ENCODE results near the gene EIF4G3. TPM values are rescaled to one million over a fixed set of nuclear protein-coding genes. Genes with fewer than 3 reads are reported as not detected.
"Not testable (repeated sequence)": the region's sequence is repeated elsewhere in the genome, so short reads cannot be mapped to it uniquely, and the experiment has no call there.

Gene EIF4G3
- total RNA-seq, 4 donors from 2014 or later, result 82.1 to 143 (median 101) TPM

DNA sequence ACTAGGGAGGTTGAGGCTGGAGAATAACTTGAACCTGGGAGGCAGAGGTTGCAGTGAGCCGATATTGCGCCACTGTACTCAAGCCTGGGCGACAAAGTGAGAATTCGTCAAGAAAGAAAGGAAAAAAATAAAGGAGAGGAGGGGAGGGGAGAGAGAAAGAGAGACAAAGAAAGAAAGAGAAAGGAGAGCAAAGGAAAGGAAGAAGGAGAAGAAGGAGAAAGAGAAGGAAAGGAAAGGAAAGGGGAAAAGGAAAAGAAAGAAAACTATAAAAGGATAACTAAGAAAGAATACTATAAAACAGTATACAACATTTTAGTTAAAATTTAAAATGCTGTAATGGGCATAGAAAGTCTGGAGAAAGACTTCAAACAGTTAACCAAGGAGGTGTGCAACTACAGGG lies 33.6 kb downstream of the EIF4G3 start:
- 98 to 100% methylated on average over 1 to 4 of the region's 4 CpGs for WGBS, 2 donors (ENCODE audit: low coverage in 1 of 2)

DNA sequence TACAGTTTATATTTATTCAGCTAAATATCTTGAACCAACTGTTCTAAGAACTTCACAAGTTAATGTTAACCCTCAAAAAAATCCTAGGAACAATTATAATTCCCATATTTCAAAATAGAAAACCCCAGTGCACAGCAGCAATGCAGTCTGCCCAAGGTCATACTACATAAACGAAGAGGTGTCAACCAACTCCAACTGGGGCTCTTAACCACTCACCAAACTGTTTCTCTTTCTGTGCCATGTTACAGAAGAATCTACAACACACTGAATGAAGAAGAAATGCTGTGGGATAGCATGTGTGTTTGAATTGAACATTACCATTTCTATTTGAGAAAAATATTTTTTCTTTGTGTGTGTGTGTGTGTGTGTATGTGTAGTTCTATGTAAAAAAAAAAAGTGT lies 35.7 kb downstream of the EIF4G3 start:
- no peak for DNase-seq
- intact Hi-C loops (cut with DNase I; ENCODE audit: low total_unique reads) (no loop called here), in situ Hi-C loops (cut with MboI; ENCODE audit: low pct_ligation_motif_present in 1 of 4, low pct_unique_long_range_greater_than_20kb in 1 of 4, low sequenced_read_pairs in 3 of 4) (no loop called here)
- Histone ChIP-seq H3K36me3 (no peaks in the 10 kb centered on the region), H3K27ac (no peak overlapping the region), H3K27me3 (no peaks in the 10 kb centered on the region), H3K9me3 (no peaks in the 10 kb centered on the region), H3K4me3 (no peak overlapping the region), H3K4me1 (peaks cover 0 to 9% (median 0%) of the 10 kb centered on the region in 4 donors)
- 67 to 79% methylated on average over 1 of the region's 1 CpG for WGBS, 2 donors (ENCODE audit: low coverage in 1 of 2)
- TF ChIP-seq CTCF (IDR thresholded peaks at IDR 0.05), result no peak
- no peak for TF ChIP-seq EP300 (IDR thresholded peaks at IDR 0.05; ENCODE audit: low read depth)
- TF ChIP-seq POLR2AphosphoS5 (IDR thresholded peaks at IDR 0.05), result no peak
- TF ChIP-seq POLR2A (IDR thresholded peaks at IDR 0.05), result no peak

More for the DNA sequence above, 33.6 kb downstream of the EIF4G3 start:
- peaks cover 0 to 6% (median 3%) of the 10 kb centered on the region in 4 donors for H3K36me3 ChIP-seq
- in situ Hi-C loops (cut with MboI; ENCODE audit: low pct_ligation_motif_present in 1 of 4, low pct_unique_long_range_greater_than_20kb in 1 of 4, low sequenced_read_pairs in 3 of 4) (no loop called here), intact Hi-C loops (cut with DNase I; ENCODE audit: low total_unique reads) (no loop called here)
- peaks cover 0 to 9% (median 0%) of the 10 kb centered on the region in 4 donors for H3K4me1 ChIP-seq
- H3K4me3 ChIP-seq, result no peak overlapping the region
- TF ChIP-seq POLR2A (IDR thresholded peaks at IDR 0.05), result no peak
- no peak for TF ChIP-seq CTCF (IDR thresholded peaks at IDR 0.05)
- no peak for TF ChIP-seq EP300 (IDR thresholded peaks at IDR 0.05; ENCODE audit: low read depth)
- TF ChIP-seq POLR2AphosphoS5 (IDR thresholded peaks at IDR 0.05), result no peak
- DNase-seq, result no peak
- no peaks in the 10 kb centered on the region for H3K27me3 ChIP-seq
- no peak overlapping the region for H3K27ac ChIP-seq
- H3K9me3 ChIP-seq, result no peaks in the 10 kb centered on the region

DNA sequence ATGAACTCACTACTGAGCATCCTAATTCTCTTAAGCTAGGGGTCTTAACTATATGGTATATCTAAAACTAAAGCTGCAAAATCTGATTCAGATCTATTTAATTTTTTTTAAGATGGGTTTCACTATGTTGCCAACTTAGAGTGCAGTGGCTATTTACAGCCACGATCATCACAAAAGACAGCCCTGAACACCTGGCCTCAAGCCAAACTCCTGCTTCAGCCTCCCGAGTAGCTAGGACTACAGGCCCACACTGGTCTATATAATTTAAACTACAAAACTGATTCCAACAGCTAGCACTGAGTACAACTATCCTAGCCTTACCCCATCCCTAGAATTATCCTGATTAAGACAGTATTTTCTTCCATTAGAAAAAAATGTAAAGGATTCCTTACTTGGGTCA lies 37.1 kb downstream of the EIF4G3 start:
- no peak for DNase-seq
- 22 to 35% methylated on average over 2 of the region's 2 CpGs for WGBS, 2 donors (ENCODE audit: low coverage in 1 of 2)
- no peak overlapping the region for H3K4me3 ChIP-seq
- no peaks in the 10 kb centered on the region for H3K27me3 ChIP-seq
- TF ChIP-seq POLR2A (IDR thresholded peaks at IDR 0.05) (no peak), CTCF (IDR thresholded peaks at IDR 0.05) (no peak), POLR2AphosphoS5 (IDR thresholded peaks at IDR 0.05) (no peak), EP300 (IDR thresholded peaks at IDR 0.05; ENCODE audit: low read depth) (no peak)
- H3K4me1 ChIP-seq, result peaks cover 0 to 9% (median 0%) of the 10 kb centered on the region in 4 donors
- H3K27ac ChIP-seq, result no peak overlapping the region
- intact Hi-C loops (cut with DNase I; ENCODE audit: low total_unique reads), result no loop called here
- H3K36me3 ChIP-seq, result peaks cover 0 to 3% (median 0%) of the 10 kb centered on the region in 4 donors
- in situ Hi-C loops (cut with MboI; ENCODE audit: low pct_ligation_motif_present in 1 of 4, low pct_unique_long_range_greater_than_20kb in 1 of 4, low sequenced_read_pairs in 3 of 4), result no loop called here
- H3K9me3 ChIP-seq, result no peaks in the 10 kb centered on the region

- H3K9me3 ChIP-seq; H3K27ac ChIP-seq; in situ Hi-C loops (cut with MboI; ENCODE audit: low pct_ligation_motif_present in 1 of 4, low pct_unique_long_range_greater_than_20kb in 1 of 4, low sequenced_read_pairs in 3 of 4); H3K36me3 ChIP-seq; H3K4me3 ChIP-seq; H3K27me3 ChIP-seq; H3K4me1 ChIP-seq; DNase-seq; intact Hi-C loops (cut with DNase I; ENCODE audit: low total_unique reads): not testable (repeated sequence)
- WGBS, 2 donors (ENCODE audit: low coverage in 1 of 2), result 95 to 100% methylated on average over 5 of the region's 5 CpGs
Measured at GRCh38 chr1:21136344-21136743, 40.4 kb downstream of the EIF4G3 start.

- peaks cover 0 to 3% (median 0%) of the 10 kb centered on the region in 4 donors for H3K36me3 ChIP-seq
- intact Hi-C loops (cut with DNase I; ENCODE audit: low total_unique reads), result no loop called here
- 76 to 100% methylated on average over 1 of the region's 1 CpG for WGBS, 2 donors (ENCODE audit: low coverage in 1 of 2)
Measured at GRCh38 chr1:21131200-21131599, 45.5 kb downstream of the EIF4G3 start.

More at GRCh38 chr1:21131200-21131599, 45.5 kb downstream of the EIF4G3 start:
- Histone ChIP-seq H3K27me3 (no peaks in the 10 kb centered on the region), H3K9me3 (no peaks in the 10 kb centered on the region), H3K27ac (no peak overlapping the region), H3K4me1 (no peaks in the 10 kb centered on the region), H3K4me3 (no peak overlapping the region)
- DNase-seq, result no peak
- in situ Hi-C loops (cut with MboI; ENCODE audit: low pct_ligation_motif_present in 1 of 4, low pct_unique_long_range_greater_than_20kb in 1 of 4, low sequenced_read_pairs in 3 of 4), result no loop called here
- TF ChIP-seq EP300 (IDR thresholded peaks at IDR 0.05; ENCODE audit: low read depth) (no peak), POLR2A (IDR thresholded peaks at IDR 0.05) (no peak), POLR2AphosphoS5 (IDR thresholded peaks at IDR 0.05) (no peak), CTCF (IDR thresholded peaks at IDR 0.05) (no peak)

All from transverse colon (tissue), 4 donors.